OCI-LY7 (cell line): ENCODE data around the gene GPC3. TPM values are rescaled to one million over a fixed set of nuclear protein-coding genes. Genes with fewer than 3 reads are reported as not detected.

Experiments used
- BruUV-seq: library from RNA; stranded (reverse); fragments of 400-500 nt; replicated peaks from 2 replicates; lab custom pipeline; 2021; lab: Mats Ljungman, UMichigan
- CTCF ChIA-PET: fragments of 300-600 bp; sonication (Branson Sonifier 250); formaldehyde crosslinking; loops from one replicate; lab custom pipeline; 2022; ENCODE audit warnings: antibody characterized with exemption; ENCODE audit not compliant: unreplicated experiment; lab: Charles Lee
- POLR2A ChIA-PET: fragments of 300-600 bp; sonication (Branson Sonifier 250); formaldehyde crosslinking; loops from one replicate; lab custom pipeline; 2022; ENCODE audit warnings: antibody characterized with exemption; lab: Charles Lee
- DNase-seq: peaks from one replicate; pipeline ENCODE4 v3.0.0-alpha.2; 2015; ENCODE audit warnings: low spot score
- H2AFZ ChIP-seq: fragments of 200-600 bp; sonication (generic), shearing (Covaris generic); 2 replicates; pipeline ENCODE4 v1.6.1; 2014; ENCODE audit warnings: mild to moderate bottlenecking, antibody characterized with exemption, low read length, moderate library complexity
- H3K27ac ChIP-seq: fragments of 200-600 bp; sonication (generic); 2 replicates; pipeline ENCODE4 v1.5.1; 2014; ENCODE audit warnings: mixed run types, low read depth, mild to moderate bottlenecking, moderate library complexity, low read length, inconsistent platforms; ENCODE audit not compliant: poor library complexity, severe bottlenecking
- H3K36me3 ChIP-seq: fragments of 200-600 bp; sonication (generic); 2 replicates; pipeline ENCODE4 v1.6.1; 2014; ENCODE audit warnings: mild to moderate bottlenecking, antibody characterized with exemption, low read length, moderate library complexity, mixed read lengths; ENCODE audit not compliant: insufficient read depth
- H3K4me1 ChIP-seq: fragments of 200-600 bp; sonication (generic); 2 replicates; pipeline ENCODE4 v1.5.1; 2014; ENCODE audit warnings: mild to moderate bottlenecking, low read length; ENCODE audit not compliant: insufficient read depth, poor library complexity, severe bottlenecking
- H3K4me2 ChIP-seq: fragments of 200-600 bp; sonication (generic); 2 replicates; pipeline ENCODE4 v1.6.1; 2014; ENCODE audit warnings: mild to moderate bottlenecking, low read length
- H3K4me3 ChIP-seq: fragments of 200-600 bp; sonication (generic); 2 replicates; pipeline ENCODE4 v1.5.1; 2014; ENCODE audit warnings: mild to moderate bottlenecking, low read depth, low read length; ENCODE audit not compliant: poor library complexity, severe bottlenecking
- H3K79me2 ChIP-seq: fragments of 200-600 bp; sonication (generic); 2 replicates; pipeline ENCODE4 v1.6.1; 2016; ENCODE audit warnings: low read depth, mild to moderate bottlenecking, low read length, moderate library complexity, mixed read lengths; ENCODE audit not compliant: insufficient read depth
- H3K9me2 ChIP-seq: fragments of 200-600 bp; sonication (generic); 2 replicates; pipeline ENCODE4 v1.6.1; 2016; ENCODE audit warnings: mild to moderate bottlenecking, low read length, mixed read lengths; ENCODE audit not compliant: insufficient read depth
- H3K9me3 ChIP-seq: fragments of 200-600 bp; sonication (generic); 2 replicates; pipeline ENCODE4 v1.6.1; 2014; ENCODE audit warnings: mild to moderate bottlenecking, mixed run types, low read length, mixed read lengths
- H4K20me1 ChIP-seq: fragments of 200-600 bp; sonication (generic); 2 replicates; pipeline ENCODE4 v1.6.1; 2014; ENCODE audit warnings: mild to moderate bottlenecking, antibody characterized with exemption, low read length, moderate library complexity, mixed read lengths; ENCODE audit not compliant: insufficient read depth
- EZH2phosphoT487 ChIP-seq: fragments of 200-600 bp; sonication (generic); IDR thresholded peaks from 2 replicates; pipeline ENCODE4 v1.6.1; 2018; ENCODE audit warnings: low read depth, borderline replicate concordance, mild to moderate bottlenecking, mixed run types, antibody characterized with exemption, low read length, moderate library complexity, mixed read lengths
- intact Hi-C: fragments of 100-400 bp; cut with micrococcal nuclease; formaldehyde crosslinking; loops from one replicate; pipeline ENCODE4 v1.10.0; 2022; ENCODE audit not compliant: unreplicated experiment
- total RNA-seq, 2 experiments: library from RNA; depleted of rRNA in 1 of 2; stranded (reverse); fragments of >200 nt in 1 of 2; shearing (Covaris generic) in 1 of 2; gene quantifications; 2 replicates each; pipeline ENCODE4 v1.2.3, GENCODE V29; 2014 to 2022
- TF ChIP-seq, protein P1 (sequence below): fragments of 200-600 bp; sonication (generic); conservative IDR thresholded peaks from 2 replicates; pipeline ENCODE4 v1.5.1; 2014; ENCODE audit warnings: mild to moderate bottlenecking, antibody characterized with exemption, low read length, moderate library complexity, mixed read lengths

GPC3 gene
- total RNA-seq, 2 experiments from 2014 or later: not detected

GRCh38 chrX:133544115-133544514, 441.3 kb downstream of the GPC3 start:
- POLR2A ChIA-PET: no interaction called here
- Histone ChIP-seq H3K79me2 (no peaks in the 10 kb centered on the region), H4K20me1 (no peaks in the 10 kb centered on the region), H3K4me1 (no peaks in the 10 kb centered on the region), H3K4me2 (no peak overlapping the region), H3K27ac (no peak overlapping the region), H3K4me3 (no peak overlapping the region), H3K9me3 (no peaks in the 10 kb centered on the region), H2AFZ (no peak overlapping the region), H3K36me3 (no peaks in the 10 kb centered on the region), H3K9me2 (no peaks in the 10 kb centered on the region)
- no peak for TF ChIP-seq EZH2phosphoT487
- TF ChIP-seq, protein P1, sequence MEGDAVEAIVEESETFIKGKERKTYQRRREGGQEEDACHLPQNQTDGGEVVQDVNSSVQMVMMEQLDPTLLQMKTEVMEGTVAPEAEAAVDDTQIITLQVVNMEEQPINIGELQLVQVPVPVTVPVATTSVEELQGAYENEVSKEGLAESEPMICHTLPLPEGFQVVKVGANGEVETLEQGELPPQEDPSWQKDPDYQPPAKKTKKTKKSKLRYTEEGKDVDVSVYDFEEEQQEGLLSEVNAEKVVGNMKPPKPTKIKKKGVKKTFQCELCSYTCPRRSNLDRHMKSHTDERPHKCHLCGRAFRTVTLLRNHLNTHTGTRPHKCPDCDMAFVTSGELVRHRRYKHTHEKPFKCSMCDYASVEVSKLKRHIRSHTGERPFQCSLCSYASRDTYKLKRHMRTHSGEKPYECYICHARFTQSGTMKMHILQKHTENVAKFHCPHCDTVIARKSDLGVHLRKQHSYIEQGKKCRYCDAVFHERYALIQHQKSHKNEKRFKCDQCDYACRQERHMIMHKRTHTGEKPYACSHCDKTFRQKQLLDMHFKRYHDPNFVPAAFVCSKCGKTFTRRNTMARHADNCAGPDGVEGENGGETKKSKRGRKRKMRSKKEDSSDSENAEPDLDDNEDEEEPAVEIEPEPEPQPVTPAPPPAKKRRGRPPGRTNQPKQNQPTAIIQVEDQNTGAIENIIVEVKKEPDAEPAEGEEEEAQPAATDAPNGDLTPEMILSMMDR: no peak
- CTCF ChIA-PET: no interaction called here
- intact Hi-C loops: no loop called here
- BruUV-seq: no TSS peak
- no peak for DNase-seq

DNA sequence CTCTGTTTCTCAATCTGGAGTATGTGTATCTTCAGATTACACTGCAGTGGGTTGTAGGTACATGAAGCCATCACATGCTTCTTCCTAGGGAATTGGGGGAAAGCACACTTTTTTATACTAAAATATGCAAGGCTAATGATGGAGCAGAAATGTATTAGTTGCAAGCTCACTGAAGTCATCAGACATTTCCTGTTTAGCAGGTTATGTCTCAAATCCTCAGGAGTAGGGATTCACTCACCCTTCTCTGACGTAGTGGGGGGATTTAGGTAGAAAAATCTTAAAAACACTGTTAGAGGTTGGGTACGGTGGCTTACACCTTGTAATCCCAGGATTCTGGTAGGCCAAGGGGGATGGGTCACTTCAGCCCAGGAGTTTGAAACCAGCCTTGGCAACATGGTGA, 441.7 kb downstream of the GPC3 start:
- intact Hi-C loops: no loop called here
- no peaks in the 10 kb centered on the region for H3K36me3 ChIP-seq
- no peaks in the 10 kb centered on the region for H3K9me2 ChIP-seq
- H2AFZ ChIP-seq: no peak overlapping the region
- no peak for DNase-seq
- no peak overlapping the region for H3K4me3 ChIP-seq
- no TSS peak for BruUV-seq
- no peaks in the 10 kb centered on the region for H3K4me1 ChIP-seq
- ChIA-PET POLR2A (interaction anchor here (0.7 kb wide), 1 partner anchor 796 kb away, joined by 3 read pairs; no protein-coding TSS in a partner anchor), CTCF (no interaction called here)
- no peaks in the 10 kb centered on the region for H3K79me2 ChIP-seq
- TF ChIP-seq, protein P1: no peak
- TF ChIP-seq EZH2phosphoT487: no peak
- H3K27ac ChIP-seq: no peak overlapping the region
- H3K9me3 ChIP-seq: no peaks in the 10 kb centered on the region
- no peak overlapping the region for H3K4me2 ChIP-seq
- H4K20me1 ChIP-seq: no peaks in the 10 kb centered on the region

DNA sequence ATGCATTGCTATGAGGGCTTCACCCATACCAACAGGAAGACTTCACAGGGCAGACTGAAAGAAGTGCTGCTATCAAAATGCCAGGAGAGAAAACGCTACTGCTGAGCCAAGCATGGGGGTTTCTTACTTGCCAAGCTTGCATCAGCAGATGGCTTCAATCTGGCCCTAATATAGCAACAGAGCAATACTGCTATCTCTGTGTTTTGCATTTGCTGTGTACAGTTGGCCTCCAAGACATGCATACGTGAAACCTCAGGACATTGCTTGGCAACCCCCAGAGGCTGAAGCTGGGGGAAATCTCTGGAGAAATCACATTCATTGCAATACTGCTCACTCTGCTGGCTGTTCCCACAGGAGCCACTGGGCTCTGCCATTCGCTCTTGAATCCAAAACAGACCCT, 442.9 kb downstream of the GPC3 start:
- no peaks in the 10 kb centered on the region for H3K79me2 ChIP-seq
- H3K4me1 ChIP-seq: no peaks in the 10 kb centered on the region
- no peak overlapping the region for H3K4me3 ChIP-seq
- no peak for TF ChIP-seq EZH2phosphoT487
- TF ChIP-seq, protein P1: no peak
- CTCF ChIA-PET: no interaction called here
- no peaks in the 10 kb centered on the region for H3K9me3 ChIP-seq
- POLR2A ChIA-PET: no interaction called here
- no peak overlapping the region for H3K4me2 ChIP-seq
- no peak overlapping the region for H2AFZ ChIP-seq
- no peaks in the 10 kb centered on the region for H3K36me3 ChIP-seq
- intact Hi-C loops: no loop called here
- DNase-seq: no peak
- BruUV-seq: no TSS peak
- H4K20me1 ChIP-seq: no peaks in the 10 kb centered on the region
- no peak overlapping the region for H3K27ac ChIP-seq
- no peaks in the 10 kb centered on the region for H3K9me2 ChIP-seq
